Astrocyte (in vitro differentiated cells and primary cell): ENCODE results near the gene P4HA2.

Source experiments
- EZH2 ChIP-seq: IDR thresholded peaks from 2 replicates; pipeline ENCODE4 v1.6.1; 2012; ENCODE audit warnings: mild to moderate bottlenecking, low read length, inconsistent platforms; ENCODE audit not compliant: insufficient read depth
- TF ChIP-seq, protein P1 (sequence below): IDR thresholded peaks from 2 replicates; pipeline ENCODE4 v1.5.1; 2011; ENCODE audit warnings: low read depth, mild to moderate bottlenecking, inconsistent platforms, low read length, moderate library complexity; ENCODE audit not compliant: insufficient read depth

- TF ChIP-seq, protein P1, sequence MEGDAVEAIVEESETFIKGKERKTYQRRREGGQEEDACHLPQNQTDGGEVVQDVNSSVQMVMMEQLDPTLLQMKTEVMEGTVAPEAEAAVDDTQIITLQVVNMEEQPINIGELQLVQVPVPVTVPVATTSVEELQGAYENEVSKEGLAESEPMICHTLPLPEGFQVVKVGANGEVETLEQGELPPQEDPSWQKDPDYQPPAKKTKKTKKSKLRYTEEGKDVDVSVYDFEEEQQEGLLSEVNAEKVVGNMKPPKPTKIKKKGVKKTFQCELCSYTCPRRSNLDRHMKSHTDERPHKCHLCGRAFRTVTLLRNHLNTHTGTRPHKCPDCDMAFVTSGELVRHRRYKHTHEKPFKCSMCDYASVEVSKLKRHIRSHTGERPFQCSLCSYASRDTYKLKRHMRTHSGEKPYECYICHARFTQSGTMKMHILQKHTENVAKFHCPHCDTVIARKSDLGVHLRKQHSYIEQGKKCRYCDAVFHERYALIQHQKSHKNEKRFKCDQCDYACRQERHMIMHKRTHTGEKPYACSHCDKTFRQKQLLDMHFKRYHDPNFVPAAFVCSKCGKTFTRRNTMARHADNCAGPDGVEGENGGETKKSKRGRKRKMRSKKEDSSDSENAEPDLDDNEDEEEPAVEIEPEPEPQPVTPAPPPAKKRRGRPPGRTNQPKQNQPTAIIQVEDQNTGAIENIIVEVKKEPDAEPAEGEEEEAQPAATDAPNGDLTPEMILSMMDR, result no peak
- TF ChIP-seq EZH2, result no peak
Measured at GRCh38 chr5:132224716-132225115, 2.9 kb downstream of the P4HA2 start.
